IMR-90 (cell line): ENCODE data around the gene BDH1. TPM values are rescaled to one million over a fixed set of nuclear protein-coding genes. Genes with fewer than 3 reads are reported as not detected.

Experiments used
- ATAC-seq: fragments of 200-7000 bp; cut with Tn5 transposase; 2 replicates; pipeline ENCODE4 v1.9.1; 2020; ENCODE audit warnings: low read depth, mild to moderate bottlenecking, moderate library complexity
- BruUV-seq: library from RNA; stranded (reverse); fragments of 400-500 nt; replicated peaks from 2 replicates; lab custom pipeline; 2021; lab: Mats Ljungman, UMichigan
- CTCF ChIA-PET: fragments of 300-600 bp; formaldehyde crosslinking; extraction: SDS; loops from one replicate; lab custom pipeline; 2021; ENCODE audit warnings: antibody characterized with exemption; lab: Yijun Ruan, JAX
- POLR2A ChIA-PET: fragments of 300-600 bp; sonication (Branson Sonifier 250); formaldehyde crosslinking; loops from one replicate; lab custom pipeline; 2022; ENCODE audit warnings: antibody characterized with exemption; ENCODE audit not compliant: unreplicated experiment; lab: Charles Lee
- DNase-seq: peaks from one replicate; pipeline ENCODE4 v3.0.0; 2013
- H2AFZ ChIP-seq: replicated peaks from 2 replicates; pipeline ENCODE3; 2013; ENCODE audit warnings: low read length, mild to moderate bottlenecking; ENCODE audit not compliant: poor library complexity
- H2AK5ac ChIP-seq: 2 replicates; pipeline ENCODE4 v1.6.1; 2013; ENCODE audit warnings: low read depth, low read length, inconsistent platforms
- H2AK9ac ChIP-seq: replicated peaks from 2 replicates; pipeline ENCODE3; 2013; ENCODE audit warnings: mild to moderate bottlenecking, low read depth, low read length, moderate library complexity; ENCODE audit not compliant: poor library complexity
- H2BK120ac ChIP-seq: 2 replicates; pipeline ENCODE4 v1.6.1; 2013; ENCODE audit warnings: low read depth, low read length, inconsistent platforms
- H2BK15ac ChIP-seq: 3 replicates; pipeline ENCODE4 v1.6.1; 2013; ENCODE audit warnings: low read depth, low read length, inconsistent platforms
- H2BK20ac ChIP-seq: 2 replicates; pipeline ENCODE4 v1.6.1; 2013; ENCODE audit warnings: low read depth, mild to moderate bottlenecking, inconsistent platforms, low read length, moderate library complexity
- H2BK5ac ChIP-seq: 2 replicates; pipeline ENCODE4 v1.6.1; 2013; ENCODE audit warnings: mild to moderate bottlenecking, low read depth, low read length, inconsistent platforms; ENCODE audit not compliant: poor library complexity, severe bottlenecking
- H3K14ac ChIP-seq: replicated peaks from 2 replicates; pipeline ENCODE4 v1.6.1; 2013; ENCODE audit warnings: low read depth, low read length, inconsistent platforms
- H3K18ac ChIP-seq: 2 replicates; pipeline ENCODE4 v1.6.1; 2013; ENCODE audit warnings: low read depth, low read length, control low read depth
- H3K23ac ChIP-seq: 2 replicates; pipeline ENCODE4 v1.6.1; 2013; ENCODE audit warnings: low read depth, low read length, inconsistent platforms
- H3K27ac ChIP-seq: 2 replicates; pipeline ENCODE4 v1.5.1; 2013; ENCODE audit warnings: mild to moderate bottlenecking, control low read depth, low read length; ENCODE audit not compliant: insufficient read depth
- H3K27me3 ChIP-seq: 2 replicates; pipeline ENCODE4 v1.6.1; 2013; ENCODE audit warnings: low read length; ENCODE audit not compliant: control insufficient read depth, insufficient read depth
- H3K36me3 ChIP-seq: 2 replicates; pipeline ENCODE4 v1.6.1; 2013; ENCODE audit warnings: low read length, mixed read lengths; ENCODE audit not compliant: control insufficient read depth, insufficient read depth
- H3K4ac ChIP-seq: 2 replicates; pipeline ENCODE4 v1.6.1; 2013; ENCODE audit warnings: low read depth, low read length, inconsistent platforms
- H3K4me1 ChIP-seq: 2 replicates; pipeline ENCODE4 v1.6.1; 2013; ENCODE audit warnings: low read length, mixed read lengths; ENCODE audit not compliant: control insufficient read depth, insufficient read depth
- H3K4me2 ChIP-seq: 2 replicates; pipeline ENCODE4 v1.6.1; 2013; ENCODE audit warnings: low read depth, mild to moderate bottlenecking, control low read depth, low read length, moderate library complexity
- H3K4me3 ChIP-seq: 2 replicates; pipeline ENCODE4 v1.5.1; 2013; ENCODE audit warnings: low read depth, mild to moderate bottlenecking, control low read depth, low read length, moderate library complexity; ENCODE audit not compliant: insufficient read depth
- H3K56ac ChIP-seq: 2 replicates; pipeline ENCODE4 v1.6.1; 2013; ENCODE audit warnings: low read length, inconsistent platforms; ENCODE audit not compliant: insufficient read depth; ENCODE audit errors: extremely low read depth
- H3K79me1 ChIP-seq, 2 experiments: 2 replicates each; pipeline ENCODE4 v1.6.1; 2013; ENCODE audit warnings: low read length in 2 of 2, inconsistent platforms in 1 of 2, low read depth in 1 of 2
- H3K9ac ChIP-seq: 2 replicates; pipeline ENCODE4 v1.6.1; 2013; ENCODE audit warnings: low read depth, low read length, control low read depth
- H3K9me1 ChIP-seq: 2 replicates; pipeline ENCODE4 v1.6.1; 2013; ENCODE audit warnings: low read length, inconsistent platforms; ENCODE audit not compliant: insufficient read depth
- H3K9me3 ChIP-seq: 2 replicates; pipeline ENCODE4 v1.6.1; 2013; ENCODE audit warnings: low read length; ENCODE audit not compliant: control insufficient read depth, insufficient read depth
- H4K20me1 ChIP-seq: 2 replicates; pipeline ENCODE4 v1.6.1; 2013; ENCODE audit warnings: low read length, inconsistent platforms; ENCODE audit not compliant: insufficient read depth
- H4K5ac ChIP-seq: 2 replicates; pipeline ENCODE4 v1.6.1; 2013; ENCODE audit warnings: mild to moderate bottlenecking, low read depth, low read length, control low read depth
- H4K8ac ChIP-seq, 2 experiments: 2 replicates each; pipeline ENCODE4 v1.6.1; 2013; ENCODE audit warnings: low read depth in 2 of 2, low read length in 2 of 2, control low read depth in 1 of 2, inconsistent platforms in 1 of 2
- H4K91ac ChIP-seq: 2 replicates; pipeline ENCODE4 v1.6.1; 2013; ENCODE audit warnings: low read depth, low read length, inconsistent platforms; ENCODE audit not compliant: insufficient read depth
- BHLHE40 ChIP-seq: fragments of 150-350 bp; IDR thresholded peaks from 2 replicates; pipeline ENCODE4 v1.6.1; 2016; ENCODE audit warnings: mild to moderate bottlenecking, low read depth, low read length
- CHD1 ChIP-seq: IDR thresholded peaks from 2 replicates; pipeline ENCODE4 v1.6.1; 2012; ENCODE audit warnings: low read depth, low read length, improper control_type of control experiment
- CTCF ChIP-seq: conservative IDR thresholded peaks from 2 replicates; pipeline ENCODE4 v1.5.1; 2012; ENCODE audit warnings: mild to moderate bottlenecking, low read depth, low read length, improper control_type of control experiment
- FOS ChIP-seq: fragments of 150-350 bp; IDR thresholded peaks from 2 replicates; pipeline ENCODE4 v1.6.1; 2016; ENCODE audit warnings: low read depth, low read length
- MAFK ChIP-seq: IDR thresholded peaks from 2 replicates; pipeline ENCODE4 v1.6.1; 2012; ENCODE audit warnings: low read depth, low read length, improper control_type of control experiment
- MAZ ChIP-seq: IDR thresholded peaks from 2 replicates; pipeline ENCODE4 v1.6.1; 2012; ENCODE audit warnings: low read depth, mild to moderate bottlenecking, low read length, improper control_type of control experiment, moderate library complexity, borderline replicate concordance
- NFE2L2 ChIP-seq: fragments of 150-350 bp; IDR thresholded peaks from 2 replicates; pipeline ENCODE4 v1.6.1; 2016; ENCODE audit warnings: low read depth, mild to moderate bottlenecking, low read length
- POLR2A ChIP-seq: IDR thresholded peaks from 2 replicates; pipeline ENCODE4 v1.6.1; 2012; ENCODE audit warnings: mild to moderate bottlenecking, low read depth, low read length
- RAD21 ChIP-seq: IDR thresholded peaks from 2 replicates; pipeline ENCODE4 v1.6.1; 2012; ENCODE audit warnings: low read length, improper control_type of control experiment
- RCOR1 ChIP-seq: IDR thresholded peaks from 2 replicates; pipeline ENCODE4 v1.6.1; 2012; ENCODE audit warnings: mild to moderate bottlenecking, low read length, improper control_type of control experiment; ENCODE audit not compliant: insufficient replicate concordance
- RFX5 ChIP-seq: IDR thresholded peaks from 2 replicates; pipeline ENCODE4 v1.8.0; 2012; ENCODE audit warnings: low read depth, mild to moderate bottlenecking, low read length, moderate library complexity
- SMC3 ChIP-seq: fragments of 150-350 bp; IDR thresholded peaks from 2 replicates; pipeline ENCODE4 v1.6.1; 2016; ENCODE audit warnings: low read depth, mild to moderate bottlenecking, antibody characterized with exemption, low read length, moderate library complexity
- WGBS, 2 experiments: methylation state at CpG; one replicate each; pipeline versions ENCODE4 v1.1.5 to v1.1.7; 2013; ENCODE audit warnings: missing lambda C conversion rate in 2 of 2; ENCODE audit not compliant: insufficient read length in 1 of 2; ENCODE audit errors: extremely low coverage in 2 of 2; 5-methylcytosine and 5-hydroxymethylcytosine counted together
- dilution Hi-C: fragments of 300-500 bp; cut with HindIII; formaldehyde crosslinking; loops from one replicate; pipeline ENCODE4 v1.14.3; 2018; ENCODE audit warnings: low sequenced_read_pairs; ENCODE audit not compliant: unreplicated experiment
- in situ Hi-C: fragments of 300-500 bp; cut with MboI; formaldehyde crosslinking; loops from 3 replicates; pipeline ENCODE4 v1.14.3; 2019; ENCODE audit warnings: low sequenced_read_pairs, inconsistent platforms, mixed read lengths
- intact Hi-C: fragments of 100-400 bp; cut with micrococcal nuclease; formaldehyde crosslinking; loops from 2 replicates; pipeline ENCODE4 v1.10.0; 2022
- polyA plus RNA-seq, 3 experiments: library from polyadenylated mRNA; depleted of rRNA; stranded (reverse); fragments of >200 nt; gene quantifications; 2 replicates each; pipeline ENCODE4 v1.2.3, GENCODE V29; 2012; ENCODE audit warnings: low replicate concordance in 1 of 3
- total RNA-seq: library from RNA; depleted of rRNA; stranded (reverse); fragments of >200 nt; gene quantifications from 2 replicates; pipeline ENCODE4 v1.2.3, GENCODE V29; 2012

The BDH1 gene
- total and polyA plus RNA-seq, 2 of the 4 experiments (the other 2 are of a cell fraction), result 2.7 to 4.4 TPM

GRCh38 chr3:197527569-197527968 is 28.2 kb downstream of the BDH1 start:
- Histone ChIP-seq H2AK9ac (no peak overlapping the region), H2BK20ac (no peak overlapping the region), H3K4me1 (peaks cover 5% of the 10 kb centered on the region), H3K9me3 (no peaks in the 10 kb centered on the region), H3K18ac (no peak overlapping the region), H3K4me2 (no peak overlapping the region), H2BK5ac (no peak overlapping the region), H3K9me1 (peaks cover 4% of the 10 kb centered on the region; the same call in 1 of the 2 replicates), H3K36me3 (no peaks in the 10 kb centered on the region), H3K4me3 (no peak overlapping the region), H3K56ac (no peak overlapping the region), H2BK15ac (no peak overlapping the region), H3K14ac (no peak overlapping the region), H4K20me1 (no peaks in the 10 kb centered on the region), H4K91ac (no peak overlapping the region), H3K23ac (no peak overlapping the region), H3K79me1 (no peaks in the 10 kb centered on the region), H4K8ac (no peak overlapping the region), H3K27me3 (peaks cover 5% of the 10 kb centered on the region; the same call in 1 of the 2 replicates), H4K5ac (no peak overlapping the region), H3K27ac (no peak overlapping the region), H2AK5ac (no peak overlapping the region), H3K9ac (no peak overlapping the region), H3K4ac (no peak overlapping the region), H2AFZ (no peak overlapping the region), H2BK120ac (no peak overlapping the region)
- no peak for TF ChIP-seq RFX5
- no peak for TF ChIP-seq RAD21
- no peak for TF ChIP-seq SMC3
- no peak for TF ChIP-seq POLR2A
- TF ChIP-seq FOS, result no peak
- no peak for TF ChIP-seq NFE2L2
- no peak for TF ChIP-seq RCOR1
- TF ChIP-seq MAFK, result no peak
- TF ChIP-seq CHD1, result no peak
- TF ChIP-seq MAZ, result no peak
- TF ChIP-seq BHLHE40, result no peak
- no peak for TF ChIP-seq CTCF
- BruUV-seq, result no TSS peak
- in situ Hi-C loops (no loop called here), dilution Hi-C loops (no loop called here), intact Hi-C loops (no loop called here)
- POLR2A ChIA-PET, result no interaction called here
- WGBS, 2 experiments, result 79% methylated on average over 3 of the region's 5 CpGs; no CpG with 5 or more reads in 1 of the 2 experiments
- CTCF ChIA-PET, result no interaction called here
- ATAC-seq (no peak), DNase-seq (no peak)
